ENCODE data around the gene DHRSX. TPM values are rescaled to one million over a fixed set of nuclear protein-coding genes. Genes with fewer than 3 reads are reported as not detected.

The DHRSX gene
- total and polyA plus RNA-seq, 2 of the 8 experiments (the other 6 are each of a cell fraction or from before 2014, with no cell fraction given): 35.1 to 43.4 TPM

- no peak for TF ChIP-seq JUND (IDR thresholded peaks at IDR 0.05; ENCODE audit: low read length)
- TF ChIP-seq CREB1 (IDR thresholded peaks at IDR 0.05): no peak
- no peak for TF ChIP-seq CHD7 (IDR thresholded peaks at IDR 0.05; ENCODE audit: insufficient replicate concordance, low read length)
- no peak for TF ChIP-seq SAP30 (IDR thresholded peaks at IDR 0.05; ENCODE audit: insufficient read depth, insufficient replicate concordance, low read length)
- no peak for TF ChIP-seq ZNF274 (IDR thresholded peaks at IDR 0.05; ENCODE audit: borderline replicate concordance, extremely low read depth, low read length)
- no peak for TF ChIP-seq BRCA1 (IDR thresholded peaks at IDR 0.05; ENCODE audit: low read depth, low read length)
- no peak for TF ChIP-seq KDM4A (IDR thresholded peaks at IDR 0.05; ENCODE audit: low read depth, low read length, severe bottlenecking)
- no peak for TF ChIP-seq E2F6 (IDR thresholded peaks at IDR 0.05)
- no peak for TF ChIP-seq BCL11A (IDR thresholded peaks at IDR 0.05; ENCODE audit: low read depth in 2 of 2, low read length in 2 of 2)
- TF ChIP-seq EZH2 (IDR thresholded peaks at IDR 0.05; ENCODE audit: low read depth, low read length, severe bottlenecking): no peak
Observed at GRCh38 chrX:2483398-2484060, 17.2 kb downstream of the DHRSX start (continued).
